HG03442 (cell line): Measurements from ENCODE around the gene TMPRSS11A.

Experiments used
- ATAC-seq: cut with Tn5 transposase; IDR thresholded peaks from one replicate; pipeline ENCODE4 v1.9.1; 2021; ENCODE audit warnings: mild to moderate bottlenecking, moderate library complexity; ENCODE audit not compliant: unreplicated experiment

The TMPRSS11A gene

DNA sequence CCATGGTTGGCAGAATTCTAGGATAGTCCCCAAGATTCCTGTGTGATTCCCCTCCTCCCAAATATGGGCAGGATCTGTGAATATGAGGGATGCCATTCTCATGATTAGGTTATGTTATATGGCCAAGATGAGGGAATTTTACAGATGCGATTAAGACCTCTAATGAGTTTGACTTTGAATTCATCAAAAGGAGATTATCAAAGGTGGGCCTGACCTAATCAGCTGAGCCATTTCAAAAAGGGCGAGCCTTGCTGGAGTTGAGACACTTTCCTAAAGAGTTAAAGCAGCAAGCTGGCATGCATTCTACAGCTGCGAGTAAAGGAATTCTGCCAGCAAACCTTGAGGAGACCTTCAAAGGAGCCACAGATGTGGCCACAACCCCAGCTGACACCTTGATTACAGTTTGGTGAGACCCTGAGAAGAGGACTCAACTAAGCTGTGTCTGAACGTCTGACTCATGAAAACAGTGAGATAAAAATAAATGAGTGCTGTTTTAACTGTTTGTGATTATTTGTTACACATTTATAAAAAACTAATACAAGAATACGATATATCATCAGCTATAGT lies 47.8 kb downstream of the TMPRSS11A start:
- no peak for ATAC-seq

DNA sequence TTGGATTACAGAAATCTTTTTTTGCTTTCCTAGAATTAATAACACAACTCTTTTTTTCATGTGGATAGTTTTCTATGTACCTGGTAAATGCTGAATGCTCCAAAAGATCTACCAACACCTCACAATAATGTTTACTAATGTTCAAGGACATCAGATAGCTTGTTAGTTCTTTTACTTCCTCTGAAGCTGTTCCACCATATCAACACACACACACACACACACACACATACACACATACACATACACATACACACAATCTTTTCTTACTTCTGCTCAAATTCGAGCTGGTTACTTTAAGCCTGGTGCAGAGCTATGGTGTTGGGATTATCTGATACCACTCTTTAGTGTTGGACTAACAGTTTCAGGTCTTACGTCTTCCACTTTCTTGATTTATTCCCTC lies 51.2 kb downstream of the TMPRSS11A start:
- no peak for ATAC-seq

DNA sequence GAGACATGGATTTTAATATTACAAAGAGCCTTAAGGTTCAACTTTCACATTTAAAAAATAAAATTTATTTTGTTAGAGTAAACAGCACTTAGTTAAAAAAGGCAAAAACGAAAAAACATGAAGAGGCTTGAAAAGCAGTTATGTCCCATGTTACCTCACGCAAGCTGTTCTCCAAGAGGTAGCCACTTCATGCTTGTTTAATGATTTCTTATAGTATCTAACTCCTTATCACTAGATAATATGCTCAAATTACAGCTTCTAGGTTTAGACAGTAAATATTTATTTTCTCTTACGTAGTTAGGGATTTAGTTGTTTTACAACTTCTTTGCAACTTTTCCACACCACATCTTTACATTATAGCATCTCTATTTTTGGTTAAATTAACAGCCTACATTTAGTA lies 51.7 kb downstream of the TMPRSS11A start:
- no peak for ATAC-seq

DNA sequence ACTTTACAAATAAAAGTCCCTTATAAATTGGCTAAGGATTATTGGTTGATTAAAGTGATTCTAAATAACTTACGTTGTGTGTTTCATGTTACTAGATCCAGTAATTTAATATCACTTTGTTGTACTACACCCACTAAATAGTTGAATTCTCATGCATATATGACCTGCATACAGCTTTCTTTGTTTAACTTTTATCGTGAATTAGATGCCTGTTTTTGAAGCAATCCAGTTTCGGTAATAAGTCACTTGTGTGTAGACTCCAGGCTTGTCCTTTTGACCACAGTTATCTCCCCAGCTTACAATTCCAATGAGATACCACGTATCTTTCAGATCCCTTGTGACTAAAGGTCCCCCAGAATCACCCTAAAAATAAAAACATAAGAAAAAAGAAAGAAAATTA lies 52.2 kb downstream of the TMPRSS11A start:
- no peak for ATAC-seq

DNA sequence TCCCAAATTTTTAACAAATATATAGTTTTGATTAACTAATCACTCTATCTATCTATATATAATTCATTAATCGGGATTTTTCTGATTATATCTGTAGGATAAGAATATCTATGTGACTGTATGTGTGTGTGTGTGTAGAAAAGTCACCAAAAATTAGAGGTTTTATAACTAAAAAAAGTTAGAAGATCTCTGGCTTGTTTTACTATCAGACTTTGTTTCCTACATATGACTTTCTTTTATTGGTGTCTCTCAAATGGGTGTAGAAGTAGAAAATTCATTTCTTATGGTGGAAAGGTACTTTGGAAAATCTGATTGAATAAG lies 52.7 kb downstream of the TMPRSS11A start:
- ATAC-seq: no peak

DNA sequence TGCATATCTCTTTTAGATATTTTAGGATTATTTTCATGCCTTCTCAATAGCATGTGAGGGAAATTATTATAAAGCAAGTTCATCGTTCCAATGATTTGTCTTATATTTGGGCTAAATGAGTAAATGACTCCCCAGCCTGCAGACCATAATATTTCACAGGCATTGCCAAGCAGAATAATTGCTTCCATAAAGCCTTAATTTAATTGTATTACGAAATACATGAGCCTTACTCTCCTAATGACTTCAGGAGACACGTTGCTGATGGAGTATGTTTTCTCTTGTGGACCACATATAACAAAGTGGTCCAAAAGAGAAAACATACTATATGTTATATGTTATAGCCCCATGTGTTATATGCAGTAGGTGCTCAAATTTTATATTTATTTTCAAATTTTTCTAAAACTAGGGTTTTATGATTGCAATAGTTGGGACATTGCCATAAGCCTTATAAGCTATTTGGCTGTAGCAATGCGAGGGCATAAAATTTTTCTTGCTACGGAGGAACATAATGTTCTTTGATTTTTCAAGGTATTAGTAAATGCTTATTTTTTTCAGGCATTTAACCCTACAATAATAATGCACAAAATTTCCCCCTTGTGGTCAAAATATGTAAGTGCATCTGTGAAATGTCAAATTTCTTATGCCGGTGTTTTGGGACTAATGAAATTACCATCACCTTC lies 53.2 kb downstream of the TMPRSS11A start:
- no peak for ATAC-seq

DNA sequence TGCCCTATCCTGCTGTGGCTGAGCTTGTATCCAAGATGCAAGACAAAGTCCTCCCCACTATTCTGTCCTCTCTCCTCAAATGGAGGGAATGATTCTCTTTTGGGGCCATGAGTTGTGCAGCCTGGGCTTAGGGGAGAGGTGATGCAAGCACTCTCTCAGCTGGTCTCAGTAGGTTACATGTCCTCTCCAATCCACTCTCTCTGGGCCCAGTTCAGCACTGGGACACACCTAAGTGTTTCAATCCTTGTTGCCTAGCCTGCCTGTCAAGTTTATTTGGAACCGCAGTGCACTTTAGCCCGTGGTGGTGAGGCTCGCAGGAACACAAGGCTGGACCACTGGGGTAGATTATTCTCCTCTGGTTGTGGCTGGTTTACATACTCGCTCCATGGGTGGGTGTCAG lies 55.6 kb downstream of the TMPRSS11A start:
- ATAC-seq: no peak

DNA sequence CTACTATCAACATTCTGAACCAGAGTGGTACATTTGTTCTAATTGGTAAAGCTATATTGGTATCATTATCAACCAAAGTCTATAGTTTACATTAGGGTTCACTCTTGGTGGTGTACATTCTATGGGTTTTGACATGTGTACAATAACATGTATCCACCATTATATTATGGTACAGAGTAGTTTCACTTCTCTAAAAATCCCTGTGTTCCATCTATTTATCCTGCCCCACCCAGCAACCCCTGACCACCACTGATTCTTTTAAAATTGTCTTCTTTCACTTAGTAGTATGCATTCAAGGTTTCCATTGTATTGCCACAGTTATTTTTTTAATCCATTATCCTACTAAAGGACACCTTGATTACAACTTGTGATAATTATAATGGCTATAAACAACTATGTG lies 64.2 kb downstream of the TMPRSS11A start:
- ATAC-seq: no peak

DNA sequence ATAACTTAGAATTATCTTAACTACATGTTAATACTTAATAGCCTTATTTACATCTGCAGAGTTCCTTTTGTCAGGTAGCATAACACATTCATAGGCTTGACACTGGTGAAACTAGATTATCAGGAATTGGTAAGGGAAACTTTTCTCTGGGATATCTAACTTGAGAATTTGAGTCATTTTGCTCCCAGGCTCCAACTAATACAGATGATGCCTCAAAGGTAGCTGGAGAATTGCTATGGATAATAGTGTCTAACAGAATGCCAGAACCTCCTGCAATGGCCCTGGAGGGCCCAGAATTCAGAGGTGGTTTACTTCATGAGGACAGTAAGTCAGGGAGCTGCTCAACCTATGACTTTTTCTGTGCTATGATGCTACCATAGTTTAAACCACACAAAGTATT lies 65.6 kb downstream of the TMPRSS11A start:
- ATAC-seq: no peak

DNA sequence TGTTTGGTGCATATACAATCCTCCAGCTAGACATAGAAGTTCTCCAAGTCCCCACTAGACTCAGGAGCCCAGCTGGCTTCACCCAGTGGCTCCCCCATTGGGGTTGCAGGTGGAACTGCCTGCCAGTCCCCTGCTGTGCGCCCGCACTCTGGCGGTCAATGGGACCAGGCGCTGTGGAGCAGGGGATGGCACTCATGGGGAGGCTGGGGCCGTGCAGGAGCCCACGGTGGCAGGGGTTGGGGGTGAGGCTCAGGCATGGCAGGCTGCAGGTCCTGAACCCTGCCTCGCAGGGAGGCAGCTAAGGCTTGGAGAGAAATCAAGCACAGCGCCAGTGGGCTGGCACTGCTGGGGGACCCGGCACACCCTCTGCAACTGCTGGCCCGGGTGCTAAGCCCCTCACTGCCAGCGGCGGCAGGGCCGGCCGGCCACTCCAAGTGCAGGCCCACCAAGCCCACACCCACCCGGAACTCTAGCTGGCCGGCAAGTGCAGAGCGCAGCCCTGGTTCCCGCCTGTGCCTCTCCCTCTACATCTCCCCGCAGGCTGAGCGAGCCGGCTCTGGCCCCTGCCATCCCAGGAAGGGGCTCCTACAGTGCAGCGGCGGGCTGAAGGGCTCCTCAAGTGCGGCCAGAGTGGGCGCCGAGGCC lies 66.8 kb downstream of the TMPRSS11A start:
- ATAC-seq: no peak

DNA sequence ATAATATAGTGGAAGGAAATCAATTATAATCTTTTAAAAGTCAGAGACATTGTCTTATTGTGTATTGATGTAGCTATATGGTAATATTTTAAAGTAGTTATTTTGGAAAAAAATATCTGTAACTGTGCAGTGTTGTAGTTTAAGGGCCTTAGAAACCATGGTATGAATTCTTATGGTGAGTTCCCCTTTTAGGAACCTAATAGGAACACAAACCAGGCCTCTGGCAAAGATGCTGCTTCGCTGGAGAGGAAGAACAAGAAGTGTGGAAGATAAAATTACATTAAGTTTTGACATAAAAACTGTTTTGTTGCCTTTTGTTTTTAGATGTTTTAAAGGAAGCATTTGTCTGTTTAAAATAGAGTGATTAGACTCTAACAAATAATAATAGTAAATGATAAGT lies 68.6 kb downstream of the TMPRSS11A start:
- ATAC-seq: no peak

DNA sequence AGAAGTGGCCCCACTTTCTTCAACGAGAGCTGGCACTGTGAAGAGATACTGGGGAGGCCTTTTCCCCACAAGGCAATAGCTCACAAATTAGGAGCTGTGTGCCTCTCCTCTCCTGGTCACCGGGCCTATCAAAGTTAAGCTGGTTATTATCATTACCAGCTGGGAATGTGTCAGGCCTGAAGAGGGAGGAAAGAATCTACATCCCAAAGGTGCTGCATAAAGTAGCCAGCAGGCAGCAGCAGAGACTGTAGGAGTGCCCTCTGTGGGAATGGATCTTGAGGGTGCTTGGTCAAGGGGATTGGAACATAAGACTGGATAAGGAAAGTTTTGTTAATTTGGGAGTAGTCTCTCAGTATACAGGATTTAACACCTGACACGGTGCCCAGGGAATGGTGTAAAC lies 70.4 kb downstream of the TMPRSS11A start:
- ATAC-seq: no peak

DNA sequence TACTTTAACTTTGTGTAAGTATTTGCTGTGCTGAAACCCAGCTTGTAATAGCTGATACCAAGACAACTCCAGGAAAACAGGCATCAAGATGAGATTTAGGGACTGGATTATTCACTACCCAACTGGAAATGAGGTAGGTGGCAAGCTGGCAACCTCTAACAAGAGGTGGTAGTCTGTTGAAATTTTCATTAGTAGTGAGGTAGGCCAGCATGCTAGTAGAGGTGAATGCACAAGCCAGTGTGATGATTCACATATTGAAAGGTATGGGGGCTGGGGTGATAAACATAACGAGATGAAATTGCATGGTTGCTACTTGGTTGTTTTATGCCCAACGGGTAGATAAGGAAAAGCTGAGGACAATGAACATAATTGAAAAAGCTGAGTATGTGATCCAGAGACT lies 71.0 kb downstream of the TMPRSS11A start:
- ATAC-seq: no peak

DNA sequence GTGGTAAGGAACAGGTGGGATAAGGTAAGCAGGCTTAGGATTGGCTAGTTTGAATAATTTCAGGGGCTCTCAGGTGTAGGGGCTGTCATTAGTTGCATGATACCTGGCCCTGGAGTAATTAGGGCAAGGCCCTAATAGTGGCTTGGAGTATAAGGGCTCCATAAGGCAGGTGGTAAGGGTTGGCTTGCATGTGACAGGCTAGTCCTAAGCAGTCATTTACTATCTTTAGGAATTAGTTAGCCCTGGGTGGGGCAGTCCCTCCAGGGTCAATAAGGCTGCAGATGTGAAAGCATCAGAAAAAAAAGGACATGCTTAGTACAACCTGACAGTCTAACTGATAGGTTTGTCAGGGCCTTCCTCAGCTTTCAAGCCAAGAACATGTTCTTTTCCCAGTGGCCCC lies 71.6 kb downstream of the TMPRSS11A start:
- ATAC-seq: peak; percentile 66

DNA sequence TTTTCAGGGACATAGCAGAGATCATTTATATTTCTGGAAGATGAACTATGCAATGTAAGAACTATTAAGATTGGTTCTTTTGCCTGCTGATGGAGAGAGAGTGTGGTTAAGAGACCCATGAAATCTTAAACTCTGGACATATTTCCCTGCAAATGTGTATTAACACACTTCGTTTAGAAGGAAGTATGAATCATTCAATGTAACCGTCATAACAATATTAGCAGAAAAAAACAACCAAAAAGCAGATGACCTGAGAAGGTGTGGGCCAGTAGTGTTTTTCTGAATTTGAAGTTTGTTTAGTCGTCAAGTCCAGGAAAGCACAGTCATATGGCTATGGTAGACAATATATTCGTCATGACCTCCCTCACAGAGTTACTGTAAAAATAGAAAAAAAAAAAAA lies 77.0 kb downstream of the TMPRSS11A start:
- ATAC-seq: no peak

DNA sequence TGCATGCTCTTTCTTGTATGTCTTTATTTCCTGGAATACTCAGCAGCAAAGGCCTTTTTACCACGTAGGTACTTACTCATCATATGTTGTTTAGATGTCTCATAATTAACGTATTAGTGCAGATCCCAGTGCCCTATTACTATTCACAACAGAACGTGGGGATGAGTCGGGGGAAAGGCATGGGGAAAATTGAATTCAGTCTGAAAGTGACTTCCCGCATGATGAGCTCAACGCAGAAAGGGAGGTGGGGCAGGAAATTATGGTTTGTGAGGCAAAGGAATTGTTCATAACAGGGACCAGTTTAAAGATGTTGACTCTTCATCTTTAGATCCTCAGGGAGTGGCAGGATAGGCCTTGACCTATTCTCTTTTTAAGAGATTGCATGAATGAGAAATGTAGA lies 77.5 kb downstream of the TMPRSS11A start:
- no peak for ATAC-seq

DNA sequence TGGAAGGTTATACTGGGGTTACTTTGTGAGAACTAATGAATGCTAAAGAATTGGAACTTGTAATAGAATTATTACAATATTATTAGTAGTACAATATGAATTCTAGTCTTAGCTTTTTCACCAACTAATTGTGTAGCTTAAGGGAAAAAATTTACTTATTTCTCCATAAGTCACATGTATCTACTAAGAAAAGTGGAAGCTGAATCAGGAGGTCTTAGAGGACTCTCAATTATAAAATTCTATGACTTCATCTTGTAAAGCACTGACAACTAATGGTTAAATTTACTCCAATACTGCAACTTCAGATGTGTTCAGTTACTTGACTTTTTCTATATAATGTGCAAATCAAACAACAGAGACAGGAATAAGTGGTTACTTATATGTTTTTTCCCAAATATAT lies 78.6 kb downstream of the TMPRSS11A start:
- no peak for ATAC-seq

DNA sequence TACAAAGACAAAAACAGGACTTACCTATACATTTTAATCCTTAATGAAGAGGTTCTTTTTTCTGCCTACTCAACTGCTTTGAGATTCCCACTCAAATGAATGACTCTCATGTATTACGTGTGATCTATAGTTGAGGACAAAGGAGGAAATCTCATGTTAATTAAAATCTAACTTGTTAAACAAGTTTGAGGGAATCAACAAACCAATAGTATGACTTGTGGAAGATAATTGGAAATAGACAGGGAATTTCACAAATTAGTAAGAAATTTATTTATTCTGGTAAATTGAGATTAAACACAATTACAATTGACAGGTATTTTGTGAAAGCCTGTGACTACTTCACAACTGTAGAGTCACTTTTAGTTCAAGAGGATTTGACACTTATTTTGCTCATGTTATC lies 79.4 kb downstream of the TMPRSS11A start, which contains the start of gene TMPRSS11D:
Gene TMPRSS11D (minus strand): TSS at position 101 of the 400 bp plus-strand sequence. CDS start 69 bp downstream, at position 32.
- no peak for ATAC-seq

DNA sequence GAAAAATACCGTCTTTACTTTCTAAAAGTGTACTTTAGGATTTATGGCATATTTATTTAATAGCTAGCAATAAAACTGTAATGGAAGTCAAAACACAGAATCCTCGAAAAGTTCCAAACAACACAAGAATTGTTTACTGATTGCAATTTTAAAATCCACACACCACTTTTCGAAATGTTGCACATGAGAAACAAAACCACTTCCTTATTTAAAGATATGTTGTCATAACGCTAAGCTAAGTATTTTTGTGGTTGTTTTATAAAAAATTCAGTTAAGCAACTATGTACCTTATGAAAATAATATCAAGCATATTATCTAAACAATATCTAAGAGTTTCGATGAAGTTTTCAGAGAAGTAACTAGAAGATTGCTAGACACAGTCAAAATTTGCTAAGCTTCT lies 79.8 kb downstream of the TMPRSS11A start:
- ATAC-seq: no peak

DNA sequence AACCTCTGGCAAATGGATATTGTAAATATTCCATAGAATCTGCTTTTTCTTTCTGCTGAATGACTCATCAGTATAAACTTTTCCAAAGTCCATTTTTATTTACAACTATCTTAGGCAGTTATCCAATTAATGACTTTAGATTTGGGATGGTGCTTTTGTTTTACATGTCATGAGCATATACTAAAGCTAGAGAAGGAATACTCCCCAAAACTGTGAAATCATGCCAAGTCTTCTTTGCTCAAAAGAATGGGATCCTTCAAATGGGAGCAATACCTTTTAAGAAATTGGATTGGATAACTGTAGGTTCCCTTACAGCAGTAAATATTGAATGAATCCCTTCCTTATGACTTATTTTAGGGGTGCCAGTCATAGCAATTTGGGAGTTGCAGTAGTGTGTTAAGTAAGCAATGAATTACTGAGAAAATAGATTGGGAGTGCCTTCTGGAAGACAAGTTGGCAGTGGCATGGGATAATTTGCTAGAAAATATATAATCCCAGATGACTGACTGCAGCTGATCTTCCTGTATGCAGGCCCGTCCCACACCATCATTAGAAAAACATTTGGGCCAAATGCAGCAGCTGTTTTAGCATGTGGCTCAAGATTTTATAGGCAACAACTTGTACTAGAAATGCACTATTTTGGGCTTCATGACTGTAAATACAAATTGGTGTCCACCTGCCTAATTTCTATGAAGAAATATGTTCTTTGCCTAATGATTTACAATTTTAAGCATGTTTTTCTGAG lies 82.3 kb downstream of the TMPRSS11A start:
- no peak for ATAC-seq

DNA sequence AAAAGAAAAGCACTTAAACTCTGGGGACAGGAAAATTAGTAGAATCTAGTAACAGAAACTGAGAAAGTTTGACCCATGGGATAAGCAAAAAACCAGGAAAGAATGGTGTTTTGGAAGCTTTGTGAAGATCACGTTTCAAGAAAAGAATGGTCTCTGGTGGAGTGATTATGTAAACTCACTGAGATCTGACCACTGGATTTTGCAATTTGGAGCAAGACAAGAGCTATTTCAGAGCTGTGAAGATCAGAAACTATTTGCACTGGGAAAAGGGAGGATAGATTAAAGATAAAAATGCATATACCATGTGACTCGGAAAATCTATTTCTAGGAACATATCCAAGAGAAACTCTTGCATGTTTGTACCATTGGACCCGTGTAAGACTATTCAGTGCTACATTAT lies 83.8 kb downstream of the TMPRSS11A start:
- no peak for ATAC-seq

DNA sequence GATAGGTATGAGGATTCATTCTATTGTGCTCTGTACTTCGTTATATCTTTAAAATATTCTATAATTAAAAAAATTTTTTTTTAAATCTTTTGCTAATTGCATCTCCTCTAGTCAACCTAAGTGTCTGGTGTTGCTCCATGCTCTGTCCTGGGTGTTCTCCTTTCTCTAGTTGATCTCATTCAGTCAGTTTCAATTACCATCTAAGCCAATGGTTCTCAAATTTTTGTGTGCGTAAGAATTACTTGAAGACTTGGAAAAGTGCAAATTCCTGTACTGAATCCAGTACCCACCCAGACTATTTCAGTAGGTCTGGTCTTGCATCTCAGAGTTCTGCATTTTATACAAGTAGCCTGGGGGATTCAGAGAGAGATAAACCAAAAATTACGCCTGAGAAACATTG lies 86.2 kb downstream of the TMPRSS11A start:
- no peak for ATAC-seq
